ENCODE results near the gene MUL1. TPM values are rescaled to one million over a fixed set of nuclear protein-coding genes. Genes with fewer than 3 reads are reported as not detected.

MUL1 gene
- total RNA-seq, 3 donors from 2014 or later (not counting 1 experiment from before 2014, with no cell fraction given): 21.0 to 29.5 (median 28.8) TPM

GRCh38 chr1:20552728-20553445 lies 44.9 kb upstream of the MUL1 start:
- intact Hi-C loops (cut with micrococcal nuclease): no loop called here
- 4% methylated on average over 82 of the region's 82 CpGs for WGBS (ENCODE audit: insufficient coverage)

DNA sequence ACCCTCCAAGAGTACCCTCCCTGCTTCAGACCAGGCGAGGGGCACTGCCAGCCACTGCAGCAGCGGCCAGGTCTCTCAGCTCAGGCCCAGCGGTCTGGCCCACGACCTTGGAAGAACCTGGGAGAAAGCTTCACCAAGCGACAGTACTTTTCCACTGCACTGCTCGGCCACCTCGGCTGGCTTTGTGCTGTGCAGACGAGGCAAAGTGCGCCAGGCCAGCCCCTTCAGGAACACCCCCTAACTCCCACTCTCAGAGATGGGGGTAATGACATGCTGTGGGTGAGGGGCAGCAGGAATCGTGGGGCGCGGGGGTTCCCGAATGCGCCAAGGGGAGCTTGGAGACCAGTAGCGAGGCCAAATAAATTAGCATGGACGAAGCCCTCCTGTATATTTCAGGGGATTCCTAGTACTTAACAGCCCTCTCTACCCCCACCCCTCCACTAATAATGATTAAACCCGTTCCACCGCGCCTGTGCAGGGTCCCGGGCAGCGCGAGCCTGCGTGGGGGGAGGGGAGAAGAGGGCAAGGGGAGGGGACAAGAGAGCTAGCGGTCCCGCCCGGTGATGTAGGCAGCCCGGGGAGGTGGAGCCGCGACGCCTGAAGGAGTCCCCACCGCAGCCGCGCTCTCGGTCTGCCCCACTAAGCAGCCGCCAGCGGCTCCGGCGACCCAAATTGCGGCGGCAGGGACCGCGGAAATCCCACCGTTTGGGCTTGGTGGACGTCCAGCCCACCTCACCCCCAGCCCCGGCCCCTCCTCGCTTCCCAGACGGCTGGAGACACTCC lies 44.2 kb upstream of the MUL1 start, which contains the start of gene FAM43B:
FAM43B (plus strand) TSS at position 629 of the 783 bp plus-strand sequence. CDS start 401 bp downstream, outside the sequence.
- peaks cover 19% of the 10 kb centered on the region in 2 donors for H3K27me3 Mint-ChIP-seq (ENCODE audit: low read depth in 2 of 2)
- Histone ChIP-seq H3K27ac (ENCODE audit: low read length) (no peak within 1 kb of the TSS), H3K4me1 (ENCODE audit: control insufficient read depth, insufficient read depth, low read length) (no peaks in the 10 kb centered on the region), H3K4me3 (ENCODE audit: low read length) (no peak within 1 kb of the TSS), H3K27me3 (ENCODE audit: control insufficient read depth, insufficient read depth, low read length) (peaks cover 15% of the 10 kb centered on the region), H3K36me3 (ENCODE audit: control insufficient read depth, insufficient read depth, low read length) (no peaks in the 10 kb centered on the region), H3K9me3 (ENCODE audit: control insufficient read depth, insufficient read depth, low read length) (no peaks in the 10 kb centered on the region)
- H3K27ac Mint-ChIP-seq: no peak within 1 kb of the TSS
- H3K4me3 Mint-ChIP-seq: no peak within 1 kb of the TSS
- H3K4me1 Mint-ChIP-seq: no peaks in the 10 kb centered on the region
- ATAC-seq: no peak
- TF ChIP-seq, protein P1, sequence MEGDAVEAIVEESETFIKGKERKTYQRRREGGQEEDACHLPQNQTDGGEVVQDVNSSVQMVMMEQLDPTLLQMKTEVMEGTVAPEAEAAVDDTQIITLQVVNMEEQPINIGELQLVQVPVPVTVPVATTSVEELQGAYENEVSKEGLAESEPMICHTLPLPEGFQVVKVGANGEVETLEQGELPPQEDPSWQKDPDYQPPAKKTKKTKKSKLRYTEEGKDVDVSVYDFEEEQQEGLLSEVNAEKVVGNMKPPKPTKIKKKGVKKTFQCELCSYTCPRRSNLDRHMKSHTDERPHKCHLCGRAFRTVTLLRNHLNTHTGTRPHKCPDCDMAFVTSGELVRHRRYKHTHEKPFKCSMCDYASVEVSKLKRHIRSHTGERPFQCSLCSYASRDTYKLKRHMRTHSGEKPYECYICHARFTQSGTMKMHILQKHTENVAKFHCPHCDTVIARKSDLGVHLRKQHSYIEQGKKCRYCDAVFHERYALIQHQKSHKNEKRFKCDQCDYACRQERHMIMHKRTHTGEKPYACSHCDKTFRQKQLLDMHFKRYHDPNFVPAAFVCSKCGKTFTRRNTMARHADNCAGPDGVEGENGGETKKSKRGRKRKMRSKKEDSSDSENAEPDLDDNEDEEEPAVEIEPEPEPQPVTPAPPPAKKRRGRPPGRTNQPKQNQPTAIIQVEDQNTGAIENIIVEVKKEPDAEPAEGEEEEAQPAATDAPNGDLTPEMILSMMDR (IDR thresholded peaks at IDR 0.05): no peak
- 2% methylated on average over 42 of the region's 47 CpGs for WGBS (ENCODE audit: insufficient coverage)
- no peaks in the 10 kb centered on the region for H3K9me3 Mint-ChIP-seq
- DNase-seq: no peak
- no peaks in the 10 kb centered on the region for H3K36me3 Mint-ChIP-seq
- intact Hi-C loops (cut with micrococcal nuclease): no loop called here

More at GRCh38 chr1:20552728-20553445, 44.9 kb upstream of the MUL1 start:
- peaks cover 19% of the 10 kb centered on the region in 2 donors for H3K27me3 Mint-ChIP-seq (ENCODE audit: low read depth in 2 of 2)
- no peak overlapping the region for H3K27ac Mint-ChIP-seq
- DNase-seq: no peak
- H3K27ac ChIP-seq (ENCODE audit: low read length): no peak overlapping the region
- no peaks in the 10 kb centered on the region for H3K4me1 Mint-ChIP-seq
- no peak overlapping the region for H3K4me3 ChIP-seq (ENCODE audit: low read length)
- H3K27me3 ChIP-seq (ENCODE audit: control insufficient read depth, insufficient read depth, low read length): peaks cover 15% of the 10 kb centered on the region
- TF ChIP-seq, protein P1 (IDR thresholded peaks at IDR 0.05): no peak
- ATAC-seq: no peak
- no peaks in the 10 kb centered on the region for H3K9me3 ChIP-seq (ENCODE audit: control insufficient read depth, insufficient read depth, low read length)
- no peaks in the 10 kb centered on the region for H3K4me1 ChIP-seq (ENCODE audit: control insufficient read depth, insufficient read depth, low read length)
- no peaks in the 10 kb centered on the region for H3K36me3 ChIP-seq (ENCODE audit: control insufficient read depth, insufficient read depth, low read length)
- no peaks in the 10 kb centered on the region for H3K9me3 Mint-ChIP-seq
- no peak overlapping the region for H3K4me3 Mint-ChIP-seq
- H3K36me3 Mint-ChIP-seq: no peaks in the 10 kb centered on the region

GRCh38 chr1:20551161-20551560 lies 43.2 kb upstream of the MUL1 start:
- Histone ChIP-seq H3K4me1 (ENCODE audit: control insufficient read depth, insufficient read depth, low read length) (no peaks in the 10 kb centered on the region), H3K9me3 (ENCODE audit: control insufficient read depth, insufficient read depth, low read length) (no peaks in the 10 kb centered on the region), H3K27me3 (ENCODE audit: control insufficient read depth, insufficient read depth, low read length) (peaks cover 15% of the 10 kb centered on the region), H3K36me3 (ENCODE audit: control insufficient read depth, insufficient read depth, low read length) (no peaks in the 10 kb centered on the region), H3K27ac (ENCODE audit: low read length) (no peak overlapping the region), H3K4me3 (ENCODE audit: low read length) (no peak overlapping the region)
- Mint-ChIP-seq H3K9me3 (no peaks in the 10 kb centered on the region), H3K4me3 (no peak overlapping the region), H3K36me3 (no peaks in the 10 kb centered on the region), H3K27me3 (ENCODE audit: low read depth in 2 of 2) (peaks cover 19 to 24% of the 10 kb centered on the region in 2 donors), H3K4me1 (no peaks in the 10 kb centered on the region), H3K27ac (no peak overlapping the region)
- WGBS (ENCODE audit: insufficient coverage): 50% methylated on average over 2 of the region's 3 CpGs
- DNase-seq (no peak), ATAC-seq (no peak)
- TF ChIP-seq, protein P1 (IDR thresholded peaks at IDR 0.05): no peak
- intact Hi-C loops (cut with micrococcal nuclease): no loop called here

All from natural killer cell (primary cell).